Colonic mucosa (tissue), 4 donors: ENCODE data around the gene RHBDD1. TPM values are rescaled to one million over a fixed set of nuclear protein-coding genes. Genes with fewer than 3 reads are reported as not detected.

Experiments
- DNase-seq: peaks from one replicate; pipeline ENCODE4 v3.0.0-alpha.2; 2020
- H3K27ac ChIP-seq: fragments of 200-600 bp; one replicate; pipeline ENCODE4 v1.8.0; 2021
- H3K27me3 ChIP-seq: fragments of 200-600 bp; one replicate; pipeline ENCODE4 v1.8.0; 2021
- H3K36me3 ChIP-seq: fragments of 200-600 bp; one replicate; pipeline ENCODE4 v1.8.0; 2021
- H3K4me1 ChIP-seq: fragments of 200-600 bp; one replicate; pipeline ENCODE4 v1.8.0; 2021; ENCODE audit warnings: mild to moderate bottlenecking
- H3K4me3 ChIP-seq: fragments of 200-600 bp; one replicate; pipeline ENCODE4 v1.8.0; 2021
- H3K9ac ChIP-seq, 2 donors: one replicate each; pipeline ENCODE4 v1.7.0; 2013; ENCODE audit warnings: control low read depth in 2 of 2, low read depth in 2 of 2, low read length in 2 of 2
- H3K9me3 ChIP-seq: fragments of 200-600 bp; one replicate; pipeline ENCODE4 v1.8.0; 2021
- intact Hi-C: fragments of 100-400 bp; cut with DNase I; formaldehyde crosslinking; loops from one replicate; pipeline ENCODE4 v1.14.1; 2022
- total RNA-seq, 2 donors: library from RNA; stranded (reverse); fragmentation: NEBNext Ultra II Directional in 1 of 2; extraction: Animal tissue kit (Norgen Biotek cat#: 25700) in 1 of 2; gene quantifications; one replicate each; pipeline ENCODE4 v1.2.1, GENCODE V29; 2021
- TF ChIP-seq, protein P1 (sequence below): fragments of 200-600 bp; IDR thresholded peaks from one replicate; pipeline ENCODE4 v1.8.0; 2022; ENCODE audit warnings: antibody characterized with exemption, mild to moderate bottlenecking
- donor health status: healthy.
- donor health status: DM: no; HTN: no; CAD: no.
- donor health status: DM: no; HTN: no; CAD: no.

RHBDD1 gene, protein sequence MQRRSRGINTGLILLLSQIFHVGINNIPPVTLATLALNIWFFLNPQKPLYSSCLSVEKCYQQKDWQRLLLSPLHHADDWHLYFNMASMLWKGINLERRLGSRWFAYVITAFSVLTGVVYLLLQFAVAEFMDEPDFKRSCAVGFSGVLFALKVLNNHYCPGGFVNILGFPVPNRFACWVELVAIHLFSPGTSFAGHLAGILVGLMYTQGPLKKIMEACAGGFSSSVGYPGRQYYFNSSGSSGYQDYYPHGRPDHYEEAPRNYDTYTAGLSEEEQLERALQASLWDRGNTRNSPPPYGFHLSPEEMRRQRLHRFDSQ
- total RNA-seq: 10 to 100 TPM; 29.9 to 31.7 TPM

DNA sequence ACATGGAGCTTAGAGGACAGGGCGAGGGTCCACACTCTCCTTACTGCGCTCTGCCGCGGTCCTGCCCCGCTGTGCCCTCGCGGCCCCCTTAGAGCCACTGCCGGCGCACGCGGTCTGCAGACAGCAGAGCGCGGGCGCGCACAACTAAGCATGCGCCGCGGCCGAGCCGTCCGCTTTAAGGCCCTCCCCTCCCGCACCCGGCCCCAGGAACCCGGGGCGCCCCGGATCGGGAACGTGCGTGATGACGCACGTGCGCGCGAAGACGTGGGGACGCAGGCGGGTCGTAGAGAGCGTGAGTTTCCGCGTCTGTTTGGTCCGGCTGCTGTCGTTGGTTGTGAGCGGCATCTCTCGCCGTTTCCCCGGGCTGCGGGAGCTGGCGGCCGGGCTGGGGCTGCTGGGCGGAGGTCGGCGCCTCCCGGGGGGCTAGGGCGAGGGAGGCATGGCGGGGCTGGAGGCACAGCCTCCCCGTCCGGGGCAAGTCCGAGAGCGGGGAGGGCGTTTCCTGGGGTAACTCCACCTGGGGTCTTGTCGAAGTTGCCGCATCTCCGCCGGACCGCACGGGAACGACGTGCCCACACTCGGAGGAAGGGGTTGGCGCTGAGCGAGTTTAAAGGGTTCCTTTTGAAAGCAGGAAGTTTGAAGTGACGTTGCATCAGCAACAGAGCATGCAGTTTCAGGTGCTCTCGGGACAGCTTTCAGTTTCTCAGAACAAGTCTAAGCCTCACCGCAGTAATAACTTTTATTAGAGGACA, at the start of gene RHBDD1:
RHBDD1 (plus strand) TSS at position 259 of the 752 bp plus-strand sequence. CDS start 28,640 bp downstream, outside the sequence.
- TF ChIP-seq, protein P1, sequence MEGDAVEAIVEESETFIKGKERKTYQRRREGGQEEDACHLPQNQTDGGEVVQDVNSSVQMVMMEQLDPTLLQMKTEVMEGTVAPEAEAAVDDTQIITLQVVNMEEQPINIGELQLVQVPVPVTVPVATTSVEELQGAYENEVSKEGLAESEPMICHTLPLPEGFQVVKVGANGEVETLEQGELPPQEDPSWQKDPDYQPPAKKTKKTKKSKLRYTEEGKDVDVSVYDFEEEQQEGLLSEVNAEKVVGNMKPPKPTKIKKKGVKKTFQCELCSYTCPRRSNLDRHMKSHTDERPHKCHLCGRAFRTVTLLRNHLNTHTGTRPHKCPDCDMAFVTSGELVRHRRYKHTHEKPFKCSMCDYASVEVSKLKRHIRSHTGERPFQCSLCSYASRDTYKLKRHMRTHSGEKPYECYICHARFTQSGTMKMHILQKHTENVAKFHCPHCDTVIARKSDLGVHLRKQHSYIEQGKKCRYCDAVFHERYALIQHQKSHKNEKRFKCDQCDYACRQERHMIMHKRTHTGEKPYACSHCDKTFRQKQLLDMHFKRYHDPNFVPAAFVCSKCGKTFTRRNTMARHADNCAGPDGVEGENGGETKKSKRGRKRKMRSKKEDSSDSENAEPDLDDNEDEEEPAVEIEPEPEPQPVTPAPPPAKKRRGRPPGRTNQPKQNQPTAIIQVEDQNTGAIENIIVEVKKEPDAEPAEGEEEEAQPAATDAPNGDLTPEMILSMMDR: no peak
- peak within 1 kb of the TSS; percentile 74 for H3K4me3 ChIP-seq
- no peaks in the 10 kb centered on the region for H3K9me3 ChIP-seq

DNA sequence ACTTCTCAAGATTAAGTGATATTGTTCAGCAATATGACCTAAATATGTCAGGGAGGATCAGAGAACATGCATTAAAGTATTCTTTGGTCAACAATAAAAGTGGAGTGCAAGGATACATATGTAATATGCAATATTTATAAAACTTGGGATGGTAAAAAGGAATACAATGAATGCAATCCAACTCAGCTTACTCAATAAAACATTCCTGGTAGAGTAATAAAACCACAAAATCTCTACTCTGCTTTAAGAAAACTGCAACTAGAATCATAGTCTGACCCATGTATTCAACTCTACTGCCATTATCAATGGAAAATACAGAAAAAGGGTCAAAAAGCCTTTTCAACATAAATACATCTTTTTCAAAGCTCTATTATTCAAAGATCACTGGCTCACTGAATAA, 47.8 kb upstream of the RHBDD1 start:
- H3K27ac ChIP-seq: no peak overlapping the region
- H3K9me3 ChIP-seq: no peaks in the 10 kb centered on the region
- intact Hi-C loops: no loop called here
- DNase-seq: no peak
- H3K4me1 ChIP-seq: no peaks in the 10 kb centered on the region
- H3K36me3 ChIP-seq: no peaks in the 10 kb centered on the region
- H3K4me3 ChIP-seq: no peak overlapping the region
- no peak overlapping the region for H3K9ac ChIP-seq
- no peaks in the 10 kb centered on the region for H3K27me3 ChIP-seq
- TF ChIP-seq, protein P1: no peak

More for the DNA sequence above, at the start of gene RHBDD1:
- intact Hi-C loops: no loop called here
- peaks cover 12% of the 10 kb centered on the region for H3K4me1 ChIP-seq
- peak within 1 kb of the TSS; percentile 99 for H3K27ac ChIP-seq
- peak within 1 kb of the TSS; percentile 78 to 80 for H3K9ac ChIP-seq
- no peaks in the 10 kb centered on the region for H3K36me3 ChIP-seq
- no peaks in the 10 kb centered on the region for H3K27me3 ChIP-seq
- peak; percentile 95 for DNase-seq

DNA sequence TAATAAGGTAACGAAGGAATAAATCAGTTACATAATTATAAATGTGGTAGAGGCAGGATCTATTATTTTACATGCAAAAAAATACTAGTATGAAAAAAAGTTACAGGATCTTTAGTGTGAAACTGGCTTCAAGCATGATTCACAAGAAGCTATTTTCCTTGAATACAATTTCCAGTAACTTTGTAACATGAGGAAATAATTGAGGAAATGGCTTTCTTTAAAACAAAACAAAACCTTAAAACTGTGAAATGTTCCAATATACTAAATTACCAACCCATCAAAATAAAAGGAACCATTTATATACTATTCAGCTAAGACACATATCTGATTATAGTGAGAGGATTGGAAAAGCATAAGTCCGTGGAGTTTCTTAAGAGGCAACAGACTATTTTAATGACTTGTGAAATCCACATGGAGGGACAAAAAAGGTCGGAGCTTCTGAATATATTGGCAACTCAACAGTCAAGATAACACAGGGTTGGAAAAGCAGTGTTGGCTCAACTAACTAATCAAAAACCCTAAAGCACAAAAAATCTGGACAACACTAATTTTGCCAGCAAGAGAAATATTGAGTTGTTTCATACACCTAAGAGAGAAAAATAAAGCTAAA, 46.9 kb upstream of the RHBDD1 start:
- no peak overlapping the region for H3K27ac ChIP-seq
- intact Hi-C loops: no loop called here
- no peak overlapping the region for H3K4me3 ChIP-seq
- no peaks in the 10 kb centered on the region for H3K36me3 ChIP-seq
- DNase-seq: no peak
- TF ChIP-seq, protein P1: no peak
- no peak overlapping the region for H3K9ac ChIP-seq
- no peaks in the 10 kb centered on the region for H3K27me3 ChIP-seq
- no peaks in the 10 kb centered on the region for H3K9me3 ChIP-seq
- H3K4me1 ChIP-seq: no peaks in the 10 kb centered on the region

DNA sequence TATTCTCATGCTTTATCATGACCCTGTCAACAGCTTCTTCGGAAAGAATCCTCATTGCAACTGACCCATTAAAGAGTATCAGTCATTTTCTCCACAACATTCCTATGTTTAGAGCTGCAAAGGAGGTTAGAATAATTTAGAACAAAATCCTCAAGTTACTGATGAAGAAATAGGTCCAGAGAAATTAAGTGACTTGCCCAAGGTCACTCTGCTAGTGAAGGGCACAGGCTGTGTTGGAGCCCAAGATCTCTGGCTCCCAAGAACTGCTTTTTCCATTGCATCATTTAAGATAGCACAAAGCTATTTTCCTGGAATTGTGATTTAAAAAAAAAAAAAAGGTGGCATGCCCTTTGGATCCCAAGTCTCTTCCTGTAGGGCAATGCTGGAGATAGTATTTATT, 45.8 kb upstream of the RHBDD1 start:
- no peak for DNase-seq
- intact Hi-C loops: loop anchor here (10.0 kb wide), 2 partner anchors 135 to 345 kb away; no protein-coding TSS in a partner anchor

DNA sequence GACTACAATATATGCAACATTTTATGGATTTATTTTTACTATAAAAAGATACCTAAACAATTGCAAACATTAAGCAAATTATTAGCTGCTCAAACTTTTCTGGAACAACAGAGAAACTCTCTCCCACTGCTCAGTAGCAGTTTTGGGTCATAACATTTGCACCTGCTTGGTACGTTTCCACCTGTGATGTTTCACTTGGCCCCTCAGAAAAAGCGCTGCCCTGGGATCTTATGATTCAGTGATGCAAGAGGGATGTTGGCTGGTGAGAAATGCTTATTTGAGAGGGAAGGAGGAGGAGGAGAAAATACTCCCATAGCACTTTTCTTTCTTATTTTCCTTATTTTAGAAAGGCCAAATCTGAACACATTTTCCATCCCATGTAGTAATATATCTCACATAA, 45.4 kb upstream of the RHBDD1 start:
- TF ChIP-seq, protein P1: no peak
- Histone ChIP-seq H3K27ac (peak overlapping the region; percentile 83), H3K4me3 (no peak overlapping the region), H3K9ac (no peak overlapping the region), H3K4me1 (no peaks in the 10 kb centered on the region), H3K36me3 (no peaks in the 10 kb centered on the region), H3K27me3 (no peaks in the 10 kb centered on the region), H3K9me3 (no peaks in the 10 kb centered on the region)
- peak; percentile 31 for DNase-seq
- intact Hi-C loops: loop anchor here (10.0 kb wide), 2 partner anchors 136 to 346 kb away; no protein-coding TSS in a partner anchor

More for the DNA sequence above, 45.8 kb upstream of the RHBDD1 start:
- H3K9me3 ChIP-seq: no peaks in the 10 kb centered on the region
- H3K4me3 ChIP-seq: no peak overlapping the region
- H3K27ac ChIP-seq: no peak overlapping the region
- H3K9ac ChIP-seq: no peak overlapping the region
- TF ChIP-seq, protein P1: no peak
- no peaks in the 10 kb centered on the region for H3K36me3 ChIP-seq
- H3K4me1 ChIP-seq: no peaks in the 10 kb centered on the region
- no peaks in the 10 kb centered on the region for H3K27me3 ChIP-seq
